GM12873 (cell line): ENCODE measurements around the gene ZNF79.

Experiments used
- CTCF ChIP-seq: IDR thresholded peaks from 2 replicates; pipeline ENCODE4 v1.5.1; 2012; ENCODE audit warnings: low read depth, mild to moderate bottlenecking, moderate library complexity, low read length, control low read depth; ENCODE audit not compliant: insufficient read depth; ENCODE audit errors: missing control alignments

The ZNF79 gene

GRCh38 chr9:127491516-127491915 lies 67.3 kb downstream of the ZNF79 start:
- no peak for TF ChIP-seq CTCF

GRCh38 chr9:127492616-127493015 lies 68.4 kb downstream of the ZNF79 start:
- no peak for TF ChIP-seq CTCF

- no peak for TF ChIP-seq CTCF
These were observed 69.6 kb downstream of the ZNF79 start for GRCh38 chr9:127493592-127494303.

GRCh38 chr9:127494304-127494702 lies 70.1 kb downstream of the ZNF79 start:
- TF ChIP-seq CTCF = no peak
